ENCODE results near the gene PITPNC1.

- TF ChIP-seq CTCF (conservative IDR thresholded peaks at IDR 0.05; ENCODE audit: low read depth, low read length) (no peak), EZH2 (IDR thresholded peaks at IDR 0.05; ENCODE audit: borderline replicate concordance, low read depth, low read length, poor library complexity, severe bottlenecking) (no peak)
Observed at GRCh38 chr17:67375054-67375427, 2.0 kb upstream of the PITPNC1 start.

All from A673 (cell line).